HepG2 (cell line): ENCODE results near the gene NAA15. TPM values are rescaled to one million over a fixed set of nuclear protein-coding genes. Genes with fewer than 3 reads are reported as not detected.

Experiments
- FIP1L1 ChIP-seq: fragments of 200-400 bp; formaldehyde crosslinking; IDR thresholded peaks from 2 replicates; pipeline ENCODE4 v1.6.1; 2018; ENCODE audit warnings: low read depth, mild to moderate bottlenecking, low read length, moderate library complexity, borderline replicate concordance; ENCODE audit not compliant: insufficient read depth
- GFI1 ChIP-seq: sonication (generic); formaldehyde crosslinking; IDR thresholded peaks from 2 replicates; pipeline ENCODE4 v1.5.0; 2020; ENCODE audit warnings: missing genetic modification reagents, mild to moderate bottlenecking, borderline replicate concordance
- HHEX ChIP-seq: IDR thresholded peaks from 2 replicates; pipeline ENCODE4 v1.6.1; 2016; ENCODE audit warnings: control low read depth
- HMG20A ChIP-seq: IDR thresholded peaks from 2 replicates; pipeline ENCODE4 v1.6.1; 2016; ENCODE audit warnings: borderline replicate concordance
- HNF4A ChIP-seq: sonication (generic); formaldehyde crosslinking; IDR thresholded peaks from 2 replicates; pipeline ENCODE4 v1.4.0; 2020; ENCODE audit warnings: missing genetic modification reagents
- HNRNPL ChIP-seq: fragments of 200-400 bp; formaldehyde crosslinking; IDR thresholded peaks from 2 replicates; pipeline ENCODE4 v1.6.1; 2017; ENCODE audit warnings: mild to moderate bottlenecking, low read depth, low read length
- IKZF4 ChIP-seq: sonication (generic); formaldehyde crosslinking; IDR thresholded peaks from 2 replicates; pipeline ENCODE4 v1.5.1; 2020; ENCODE audit warnings: borderline replicate concordance, mild to moderate bottlenecking, low read depth, missing genetic modification reagents; ENCODE audit errors: not compliant biosample characterization
- MED1 ChIP-seq: sonication (generic); formaldehyde crosslinking; IDR thresholded peaks from 2 replicates; pipeline ENCODE4 v1.4.0; 2020; ENCODE audit warnings: missing genetic modification reagents
- MED8 ChIP-seq: sonication (generic); formaldehyde crosslinking; IDR thresholded peaks from 2 replicates; pipeline ENCODE4 v1.8.1; 2023; ENCODE audit warnings: mild to moderate bottlenecking, missing genetic modification reagents; ENCODE audit not compliant: insufficient replicate concordance
- MIXL1 ChIP-seq: IDR thresholded peaks from 2 replicates; pipeline ENCODE4 v1.6.1; 2016
- MXD4 ChIP-seq: IDR thresholded peaks from 2 replicates; pipeline ENCODE4 v1.6.1; 2016; ENCODE audit warnings: mild to moderate bottlenecking, missing biosample characterization, missing genetic modification reagents
- MYNN ChIP-seq: sonication (generic); formaldehyde crosslinking; IDR thresholded peaks from 2 replicates; pipeline ENCODE4 v1.4.0; 2020; ENCODE audit warnings: mild to moderate bottlenecking, low read depth, missing genetic modification reagents
- PHF20 ChIP-seq: sonication (generic); formaldehyde crosslinking; IDR thresholded peaks from 2 replicates; pipeline ENCODE4 v1.5.0; 2020; ENCODE audit warnings: mild to moderate bottlenecking, missing genetic modification reagents
- PPARG ChIP-seq: conservative IDR thresholded peaks from 2 replicates; pipeline ENCODE4 v1.6.1; 2016; ENCODE audit warnings: missing biosample characterization, missing genetic modification reagents
- REPIN1 ChIP-seq: sonication (generic); formaldehyde crosslinking; IDR thresholded peaks from 2 replicates; pipeline ENCODE4 v1.8.0; 2022; ENCODE audit warnings: missing genetic modification reagents, low read depth, mild to moderate bottlenecking, borderline replicate concordance
- SAP130 ChIP-seq: IDR thresholded peaks from 2 replicates; pipeline ENCODE4 v1.6.1; 2016; ENCODE audit warnings: low read depth
- SOX6 ChIP-seq, 2 experiments: fragments of 450-650 bp in 1 of 2; sonication (generic) in 1 of 2; formaldehyde crosslinking in 1 of 2; IDR thresholded peaks; 2 replicates each; pipeline versions ENCODE4 v1.4.0 to v1.6.1; 2017 to 2020; ENCODE audit warnings: antibody characterized with exemption in 1 of 2, mild to moderate bottlenecking in 1 of 2, missing genetic modification reagents in 1 of 2
- STAT5B ChIP-seq: sonication (generic); formaldehyde crosslinking; IDR thresholded peaks from 2 replicates; pipeline ENCODE4 v1.4.0; 2020; ENCODE audit warnings: missing genetic modification reagents
- TRIM22 ChIP-seq: fragments of 450-650 bp; IDR thresholded peaks from 2 replicates; pipeline ENCODE4 v1.6.1; 2017
- ZBTB44 ChIP-seq: sonication (generic); formaldehyde crosslinking; IDR thresholded peaks from 2 replicates; pipeline ENCODE4 v1.4.0; 2020; ENCODE audit warnings: missing genetic modification reagents
- ZNF121 ChIP-seq: sonication (generic); formaldehyde crosslinking; IDR thresholded peaks from 2 replicates; pipeline ENCODE4 v1.5.0; 2020; ENCODE audit warnings: mild to moderate bottlenecking, missing genetic modification reagents
- ZNF235 ChIP-seq: sonication (generic); formaldehyde crosslinking; IDR thresholded peaks from 2 replicates; pipeline ENCODE4 v1.8.1; 2023; ENCODE audit warnings: mild to moderate bottlenecking, missing genetic modification reagents, borderline replicate concordance
- ZNF263 ChIP-seq: sonication (generic); formaldehyde crosslinking; IDR thresholded peaks from 2 replicates; pipeline ENCODE4 v1.4.0; 2020; ENCODE audit warnings: missing genetic modification reagents
- ZNF432 ChIP-seq: sonication (generic); formaldehyde crosslinking; IDR thresholded peaks from 2 replicates; pipeline ENCODE4 v1.5.0; 2020; ENCODE audit warnings: missing genetic modification reagents, mild to moderate bottlenecking, borderline replicate concordance
- ZNF530 ChIP-seq: sonication (generic); formaldehyde crosslinking; IDR thresholded peaks from 2 replicates; pipeline ENCODE4 v1.5.0; 2020; ENCODE audit warnings: low read depth, mild to moderate bottlenecking, missing genetic modification reagents
- ZNF558 ChIP-seq: sonication (generic); formaldehyde crosslinking; IDR thresholded peaks from 2 replicates; pipeline ENCODE4 v1.9.0; 2022; ENCODE audit warnings: mild to moderate bottlenecking, missing genetic modification reagents, borderline replicate concordance
- polyA plus RNA-seq, 8 experiments: library from polyadenylated mRNA; depleted of rRNA in 3 of 8; stranded (reverse) in 7 of 8; unstranded in 1 of 8; fragments of >200 nt; fragmentation: Illumina TruSeq in 4 of 8; extraction: Trizol in 4 of 8; gene quantifications; 2 replicates each; pipeline versions ENCODE4 v1.2.1 to v1.2.3, GENCODE V29; 2011 to 2016; ENCODE audit warnings: low read depth in 4 of 8, missing spikeins in 1 of 8, mixed read lengths in 1 of 8; ENCODE audit not compliant: insufficient read depth in 1 of 8
- total RNA-seq, 5 experiments: library from RNA; depleted of rRNA; stranded (reverse); fragments of >200 nt; fragmentation: Illumina TruSeq; extraction: Trizol; gene quantifications; 2 replicates each; pipeline ENCODE4 v1.2.3, GENCODE V29; 2016; ENCODE audit warnings: low read depth in 1 of 5
- TF ChIP-seq, protein P1 (sequence below): sonication (generic); formaldehyde crosslinking; IDR thresholded peaks from 2 replicates; pipeline ENCODE4 v1.4.0; 2020; ENCODE audit warnings: missing genetic modification reagents, mild to moderate bottlenecking, borderline replicate concordance
- TF ChIP-seq, protein P2 (sequence below): IDR thresholded peaks from 2 replicates; pipeline ENCODE4 v1.6.1; 2012; ENCODE audit warnings: low read depth, low read length, improper control_type of control experiment

Gene NAA15
- total and polyA plus RNA-seq, 2 of the 13 experiments (the other 11 are each of a cell fraction or from before 2014, with no cell fraction given): 6.2 to 50.2 TPM

DNA sequence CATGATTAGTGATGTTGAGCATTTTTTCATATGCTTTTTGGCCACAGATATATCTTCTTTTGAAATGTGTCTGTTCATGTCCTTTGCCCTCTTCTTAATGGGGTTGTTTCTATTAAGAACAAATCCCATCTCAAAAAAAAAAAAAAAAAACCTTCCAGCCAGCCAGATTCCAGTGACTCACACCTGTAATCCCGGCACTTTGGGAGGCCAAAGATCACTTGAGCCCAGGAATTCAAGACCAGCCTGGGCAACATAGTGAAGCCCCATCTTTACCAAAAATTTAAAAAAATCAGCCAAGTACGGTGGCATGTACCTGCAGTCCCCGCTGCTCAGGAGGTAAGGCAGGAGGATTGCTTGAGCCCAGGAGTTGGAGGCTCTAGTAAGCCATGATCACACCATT, 157.7 kb downstream of the NAA15 start (continued):
- TF ChIP-seq FIP1L1: no peak
- no peak for TF ChIP-seq ZNF530 (CRISPR knock-in tag)
- TF ChIP-seq ZNF558 (CRISPR knock-in tag): no peak
- no peak for TF ChIP-seq MXD4
- TF ChIP-seq GFI1 (CRISPR knock-in tag): 0 out of 2 replicates have a peak, but pooled peaks have one; percentile 29
- TF ChIP-seq MIXL1 (CRISPR knock-in tag): no peak
- TF ChIP-seq REPIN1 (CRISPR knock-in tag): no peak
- no peak for TF ChIP-seq PPARG (CRISPR knock-in tag)
- TF ChIP-seq, protein P1, sequence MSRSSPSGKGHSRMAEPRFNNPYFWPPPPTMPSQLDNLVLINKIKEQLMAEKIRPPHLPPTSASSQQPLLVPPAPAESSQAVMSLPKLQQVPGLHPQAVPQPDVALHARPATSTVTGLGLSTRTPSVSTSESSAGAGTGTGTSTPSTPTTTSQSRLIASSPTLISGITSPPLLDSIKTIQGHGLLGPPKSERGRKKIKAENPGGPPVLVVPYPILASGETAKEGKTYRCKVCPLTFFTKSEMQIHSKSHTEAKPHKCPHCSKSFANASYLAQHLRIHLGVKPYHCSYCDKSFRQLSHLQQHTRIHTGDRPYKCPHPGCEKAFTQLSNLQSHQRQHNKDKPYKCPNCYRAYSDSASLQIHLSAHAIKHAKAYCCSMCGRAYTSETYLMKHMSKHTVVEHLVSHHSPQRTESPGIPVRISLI (CRISPR knock-in tag): peak; percentile 72; the same call in 1 of the 2 replicates
- TF ChIP-seq SAP130 (CRISPR knock-in tag): peak; percentile 24; the same call in 1 of the 2 replicates
- TF ChIP-seq ZNF432 (CRISPR knock-in tag): no peak
- TF ChIP-seq HNF4A: peak; percentile 48; the same call in 1 of the 2 replicates
- TF ChIP-seq HMG20A: no peak
- no peak for TF ChIP-seq IKZF4 (CRISPR knock-in tag)
- no peak for TF ChIP-seq ZBTB44 (CRISPR knock-in tag)
- TF ChIP-seq ZNF263 (CRISPR knock-in tag): no peak
- TF ChIP-seq, protein P2, sequence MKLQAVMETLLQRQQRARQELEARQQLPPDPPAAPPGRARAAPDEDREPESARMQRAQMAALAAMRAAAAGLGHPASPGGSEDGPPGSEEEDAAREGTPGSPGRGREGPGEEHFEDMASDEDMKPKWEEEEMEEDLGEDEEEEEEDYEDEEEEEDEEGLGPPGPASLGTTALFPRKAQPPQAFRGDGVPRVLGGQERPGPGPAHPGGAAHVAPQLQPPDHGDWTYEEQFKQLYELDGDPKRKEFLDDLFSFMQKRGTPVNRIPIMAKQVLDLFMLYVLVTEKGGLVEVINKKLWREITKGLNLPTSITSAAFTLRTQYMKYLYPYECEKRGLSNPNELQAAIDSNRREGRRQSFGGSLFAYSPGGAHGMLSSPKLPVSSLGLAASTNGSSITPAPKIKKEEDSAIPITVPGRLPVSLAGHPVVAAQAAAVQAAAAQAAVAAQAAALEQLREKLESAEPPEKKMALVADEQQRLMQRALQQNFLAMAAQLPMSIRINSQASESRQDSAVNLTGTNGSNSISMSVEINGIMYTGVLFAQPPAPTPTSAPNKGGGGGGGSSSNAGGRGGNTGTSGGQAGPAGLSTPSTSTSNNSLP: no peak
- TF ChIP-seq HNRNPL: no peak
- no peak for TF ChIP-seq HHEX
- TF ChIP-seq PHF20 (CRISPR knock-in tag): no peak
- no peak for TF ChIP-seq STAT5B (CRISPR knock-in tag)
- no peak for TF ChIP-seq ZNF235 (CRISPR knock-in tag)
- no peak for TF ChIP-seq SOX6 (IDR thresholded peaks at IDR 0.05)
- no peak for TF ChIP-seq SOX6 (CRISPR knock-in tag; IDR thresholded peaks at IDR 0.05)
- TF ChIP-seq TRIM22: no peak
- TF ChIP-seq MED8: no peak
- TF ChIP-seq ZNF121 (CRISPR knock-in tag): peak; percentile 98
- TF ChIP-seq MYNN (CRISPR knock-in tag): no peak
- TF ChIP-seq MED1: no peak
